ENCODE results near the gene TPK1. TPM values are rescaled to one million over a fixed set of nuclear protein-coding genes. Genes with fewer than 3 reads are reported as not detected.

TPK1 gene
- total and polyA plus RNA-seq, 4 donors, result 5.3 to 16.8 (median 15.9) TPM

DNA sequence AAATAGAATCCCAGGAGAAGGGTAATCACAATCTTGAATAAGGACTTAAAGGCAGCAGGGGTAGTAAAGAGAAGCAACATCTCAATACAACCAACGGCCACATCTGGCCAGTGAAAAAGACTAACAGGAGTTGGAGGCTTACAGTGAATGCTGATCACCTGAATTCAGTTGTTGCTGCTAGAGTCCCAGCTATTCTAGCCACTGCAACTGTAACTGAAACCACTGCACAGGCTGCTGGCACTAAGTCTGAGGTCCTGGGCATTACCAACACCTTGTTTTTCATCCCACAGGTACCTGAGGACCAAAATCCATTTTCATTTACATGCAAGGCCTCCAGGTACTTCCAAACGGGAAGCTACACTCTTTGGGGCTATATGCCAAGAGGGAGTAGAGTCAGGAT lies 44.4 kb downstream of the TPK1 start:
- Histone ChIP-seq H3K4me3 (no peak overlapping the region), H3K36me3 (ENCODE audit: control insufficient read depth in 4 of 4, insufficient read depth in 4 of 4, low read length in 4 of 4) (no peaks in the 10 kb centered on the region), H3K4me1 (ENCODE audit: control insufficient read depth in 5 of 5, insufficient read depth in 5 of 5, low read length in 5 of 5) (no peaks in the 10 kb centered on the region), H3K9me3 (ENCODE audit: control insufficient read depth in 4 of 4, insufficient read depth in 3 of 4, low read length in 3 of 4) (peaks cover 0 to 4% (median 0%) of the 10 kb centered on the region in 4 donors), H3K27ac (ENCODE audit: low read depth in 1 of 2, low read length in 1 of 2) (no peak overlapping the region), H3K9ac (ENCODE audit: insufficient read depth in 1 of 2, low read length in 2 of 2) (no peak overlapping the region), H3K27me3 (ENCODE audit: control insufficient read depth in 3 of 3, insufficient read depth in 3 of 3, low read length in 2 of 3) (no peaks in the 10 kb centered on the region)
- TF ChIP-seq, protein P1, sequence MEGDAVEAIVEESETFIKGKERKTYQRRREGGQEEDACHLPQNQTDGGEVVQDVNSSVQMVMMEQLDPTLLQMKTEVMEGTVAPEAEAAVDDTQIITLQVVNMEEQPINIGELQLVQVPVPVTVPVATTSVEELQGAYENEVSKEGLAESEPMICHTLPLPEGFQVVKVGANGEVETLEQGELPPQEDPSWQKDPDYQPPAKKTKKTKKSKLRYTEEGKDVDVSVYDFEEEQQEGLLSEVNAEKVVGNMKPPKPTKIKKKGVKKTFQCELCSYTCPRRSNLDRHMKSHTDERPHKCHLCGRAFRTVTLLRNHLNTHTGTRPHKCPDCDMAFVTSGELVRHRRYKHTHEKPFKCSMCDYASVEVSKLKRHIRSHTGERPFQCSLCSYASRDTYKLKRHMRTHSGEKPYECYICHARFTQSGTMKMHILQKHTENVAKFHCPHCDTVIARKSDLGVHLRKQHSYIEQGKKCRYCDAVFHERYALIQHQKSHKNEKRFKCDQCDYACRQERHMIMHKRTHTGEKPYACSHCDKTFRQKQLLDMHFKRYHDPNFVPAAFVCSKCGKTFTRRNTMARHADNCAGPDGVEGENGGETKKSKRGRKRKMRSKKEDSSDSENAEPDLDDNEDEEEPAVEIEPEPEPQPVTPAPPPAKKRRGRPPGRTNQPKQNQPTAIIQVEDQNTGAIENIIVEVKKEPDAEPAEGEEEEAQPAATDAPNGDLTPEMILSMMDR (IDR thresholded peaks at IDR 0.05; ENCODE audit: control extremely low read depth, extremely low read depth), result no peak
- WGBS, 2 donors, result 84 to 91% methylated on average over 2 of the region's 2 CpGs
- no peak for ATAC-seq (ENCODE audit: insufficient read depth, low FRiP score)
- no peak for DNase-seq

- Histone ChIP-seq H3K27ac (ENCODE audit: low read depth in 1 of 2, low read length in 1 of 2) (no peak overlapping the region), H3K36me3 (ENCODE audit: control insufficient read depth in 4 of 4, insufficient read depth in 4 of 4, low read length in 4 of 4) (no peaks in the 10 kb centered on the region), H3K9me3 (ENCODE audit: control insufficient read depth in 4 of 4, insufficient read depth in 3 of 4, low read length in 3 of 4) (peaks cover 0 to 2% (median 0%) of the 10 kb centered on the region in 4 donors), H3K9ac (ENCODE audit: insufficient read depth in 1 of 2, low read length in 2 of 2) (no peak overlapping the region), H3K4me3 (no peak overlapping the region), H3K27me3 (ENCODE audit: control insufficient read depth in 3 of 3, insufficient read depth in 3 of 3, low read length in 2 of 3) (no peaks in the 10 kb centered on the region), H3K4me1 (ENCODE audit: control insufficient read depth in 5 of 5, insufficient read depth in 5 of 5, low read length in 5 of 5) (no peaks in the 10 kb centered on the region)
- TF ChIP-seq, protein P1 (IDR thresholded peaks at IDR 0.05; ENCODE audit: control extremely low read depth, extremely low read depth), result no peak
- DNase-seq (no peak), ATAC-seq (ENCODE audit: insufficient read depth, low FRiP score) (no peak)
- WGBS, 2 donors, result 95 to 97% methylated on average over 2 of the region's 2 CpGs
Measured at GRCh38 chr7:144787127-144787526, 48.7 kb downstream of the TPK1 start.

DNA sequence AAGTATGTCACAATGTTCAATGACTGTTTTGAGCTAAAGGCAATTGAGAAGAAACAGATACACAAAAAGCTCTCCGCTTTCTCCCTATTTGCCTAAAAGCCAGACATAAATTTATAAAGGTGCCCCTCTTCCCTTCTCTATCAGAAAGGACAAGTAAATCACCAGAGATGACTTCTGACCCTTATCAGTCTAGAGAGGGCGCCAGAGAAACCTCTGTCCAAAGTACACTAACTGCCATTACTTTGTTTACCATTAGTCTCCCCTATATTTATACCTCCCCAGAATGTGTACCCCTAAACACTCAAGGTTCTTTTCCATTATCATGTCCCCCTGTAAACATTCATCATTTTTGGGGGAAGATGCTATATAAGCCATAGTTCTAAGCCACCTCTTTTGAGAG lies 49.3 kb downstream of the TPK1 start:
- H3K36me3 ChIP-seq (ENCODE audit: control insufficient read depth in 4 of 4, insufficient read depth in 4 of 4, low read length in 4 of 4), result no peaks in the 10 kb centered on the region
- H3K4me3 ChIP-seq, result no peak overlapping the region
- H3K27me3 ChIP-seq (ENCODE audit: control insufficient read depth in 3 of 3, insufficient read depth in 3 of 3, low read length in 2 of 3), result no peaks in the 10 kb centered on the region
- WGBS, 2 donors, result 87 to 92% methylated on average over 2 of the region's 2 CpGs
- H3K9me3 ChIP-seq (ENCODE audit: control insufficient read depth in 4 of 4, insufficient read depth in 3 of 4, low read length in 3 of 4), result peaks cover 0 to 2% (median 0%) of the 10 kb centered on the region in 4 donors
- no peak overlapping the region for H3K9ac ChIP-seq (ENCODE audit: insufficient read depth in 1 of 2, low read length in 2 of 2)
- no peak overlapping the region for H3K27ac ChIP-seq (ENCODE audit: low read depth in 1 of 2, low read length in 1 of 2)
- DNase-seq (no peak), ATAC-seq (ENCODE audit: insufficient read depth, low FRiP score) (no peak)
- H3K4me1 ChIP-seq (ENCODE audit: control insufficient read depth in 5 of 5, insufficient read depth in 5 of 5, low read length in 5 of 5), result no peaks in the 10 kb centered on the region
- TF ChIP-seq, protein P1 (IDR thresholded peaks at IDR 0.05; ENCODE audit: control extremely low read depth, extremely low read depth), result no peak

GRCh38 chr7:144786079-144786478 lies 49.8 kb downstream of the TPK1 start:
- WGBS, 2 donors, result 65 to 83% methylated on average over 1 of the region's 1 CpG
- Histone ChIP-seq H3K36me3 (ENCODE audit: control insufficient read depth in 4 of 4, insufficient read depth in 4 of 4, low read length in 4 of 4) (no peaks in the 10 kb centered on the region), H3K4me3 (no peak overlapping the region), H3K4me1 (ENCODE audit: control insufficient read depth in 5 of 5, insufficient read depth in 5 of 5, low read length in 5 of 5) (no peaks in the 10 kb centered on the region), H3K9me3 (ENCODE audit: control insufficient read depth in 4 of 4, insufficient read depth in 3 of 4, low read length in 3 of 4) (peaks cover 0 to 2% (median 0%) of the 10 kb centered on the region in 4 donors), H3K9ac (ENCODE audit: insufficient read depth in 1 of 2, low read length in 2 of 2) (no peak overlapping the region), H3K27ac (ENCODE audit: low read depth in 1 of 2, low read length in 1 of 2) (no peak overlapping the region), H3K27me3 (ENCODE audit: control insufficient read depth in 3 of 3, insufficient read depth in 3 of 3, low read length in 2 of 3) (no peaks in the 10 kb centered on the region)
- no peak for ATAC-seq (ENCODE audit: insufficient read depth, low FRiP score)
- TF ChIP-seq, protein P1 (IDR thresholded peaks at IDR 0.05; ENCODE audit: control extremely low read depth, extremely low read depth), result no peak
- DNase-seq, result no peak

Data from lung (tissue), 12 donors.